CD4-positive, alpha-beta T cell treated with Interferon alpha-2 for 1 hour (primary cell): Measurements from ENCODE around the gene SMC6.

Experiments
- DNase-seq, 2 donors: peaks; one replicate each; pipeline ENCODE4 v3.0.0-alpha.2; 2020 to 2022

Gene SMC6

DNA sequence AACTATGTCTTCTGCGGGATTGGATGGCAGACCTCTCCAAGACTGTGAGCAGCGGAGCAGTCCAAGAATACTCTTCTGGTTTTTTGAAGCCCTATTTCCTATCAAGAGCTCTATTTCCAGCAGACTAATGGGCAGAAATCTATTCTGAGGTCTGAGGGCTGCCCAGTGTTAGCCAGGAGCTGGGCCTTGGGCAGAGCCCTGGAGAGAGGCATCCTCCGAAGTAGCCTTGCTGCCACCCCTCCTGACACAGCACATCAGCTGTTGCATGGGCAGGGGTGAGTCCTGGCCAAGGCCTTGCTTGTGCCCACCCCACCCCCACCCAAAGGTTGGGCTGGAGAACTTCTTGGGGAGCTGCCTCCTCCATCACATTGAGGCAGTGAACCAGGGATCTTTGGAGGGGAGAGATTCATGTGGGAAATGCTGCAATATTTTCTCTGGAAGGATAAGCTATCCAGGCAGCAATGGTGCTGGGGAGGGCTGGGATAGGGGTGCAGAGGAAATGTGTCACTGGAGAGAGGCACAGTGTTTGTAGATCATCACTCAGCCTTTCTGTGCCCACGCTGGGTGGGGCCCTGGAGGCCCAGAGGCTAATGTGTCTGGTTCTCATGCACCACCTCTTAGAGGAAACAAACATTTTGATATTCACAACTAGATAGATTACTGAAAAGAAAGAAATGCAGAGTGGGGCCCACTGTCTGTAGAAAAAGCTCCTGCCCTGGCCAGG lies 108.5 kb downstream of the SMC6 start:
- no peak for DNase-seq

- peak in 1 of 2 donors; percentile 34 for DNase-seq
These were observed 110.5 kb downstream of the SMC6 start for GRCh38 chr2:17643031-17643615.

- no peak for DNase-seq
These were observed 113.2 kb downstream of the SMC6 start for GRCh38 chr2:17640406-17640805.

- DNase-seq: no peak
These were observed 115.3 kb downstream of the SMC6 start for GRCh38 chr2:17638196-17638743.

DNA sequence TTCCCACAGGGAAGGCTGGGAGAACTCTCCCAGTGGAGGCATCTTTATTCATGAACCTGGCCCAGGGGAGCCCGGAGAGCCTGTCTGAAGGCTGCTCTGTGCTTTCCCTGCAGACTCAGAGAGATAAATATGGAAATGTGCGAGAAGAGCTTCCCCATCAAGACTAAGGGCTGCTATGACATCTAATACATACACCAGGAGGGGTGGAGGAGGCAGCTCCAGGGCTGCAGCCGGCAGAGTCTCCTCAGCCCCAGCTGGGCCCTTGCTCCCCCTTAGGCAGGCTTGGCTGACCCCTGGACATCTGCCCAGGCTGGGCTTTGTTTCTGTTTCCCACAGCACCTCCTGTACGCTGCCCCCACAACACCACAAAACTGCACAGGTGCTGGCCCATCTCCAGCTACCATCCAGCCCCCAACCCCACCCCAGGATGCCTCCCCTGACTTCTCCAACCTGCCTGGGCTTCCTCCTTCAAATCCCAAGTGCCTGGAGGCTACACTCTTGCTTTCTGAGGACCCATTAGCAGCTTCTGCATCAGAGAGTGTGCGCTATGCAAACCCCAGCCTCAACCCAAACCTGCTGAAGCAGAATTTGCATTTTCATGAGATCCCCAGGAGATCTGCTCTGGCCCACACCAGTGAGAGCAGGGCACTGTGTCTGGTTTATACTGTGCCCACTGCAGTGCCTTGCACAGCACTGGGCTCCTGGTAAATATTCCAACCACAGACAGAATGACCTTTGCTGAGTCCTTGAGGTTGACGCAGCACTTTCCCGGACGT lies 116.3 kb downstream of the SMC6 start:
- DNase-seq: no peak

- DNase-seq: no peak
These were observed 117.4 kb downstream of the SMC6 start for GRCh38 chr2:17636257-17636656.

GRCh38 chr2:17634997-17635396 lies 118.6 kb downstream of the SMC6 start:
- no peak for DNase-seq

DNA sequence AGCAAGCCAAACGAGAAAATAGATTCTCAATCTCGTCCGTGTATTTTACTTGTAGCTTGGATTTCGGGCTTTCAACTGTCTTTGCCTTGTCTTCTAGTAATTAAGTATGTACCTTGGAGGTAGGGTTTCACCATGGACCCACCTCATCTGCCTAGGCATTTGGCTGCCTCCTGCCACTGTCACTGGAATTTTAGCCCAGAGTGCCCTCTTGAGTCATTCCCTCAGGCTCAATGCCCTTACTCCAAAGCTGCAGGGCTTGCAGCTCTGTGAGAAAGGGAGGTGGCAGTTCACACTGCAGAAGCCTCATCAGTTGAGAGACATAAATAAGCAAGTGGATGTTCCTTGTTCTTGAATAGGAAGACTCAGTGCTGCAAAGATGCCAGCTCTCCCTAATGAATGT lies 123.5 kb downstream of the SMC6 start:
- DNase-seq: no peak

DNA sequence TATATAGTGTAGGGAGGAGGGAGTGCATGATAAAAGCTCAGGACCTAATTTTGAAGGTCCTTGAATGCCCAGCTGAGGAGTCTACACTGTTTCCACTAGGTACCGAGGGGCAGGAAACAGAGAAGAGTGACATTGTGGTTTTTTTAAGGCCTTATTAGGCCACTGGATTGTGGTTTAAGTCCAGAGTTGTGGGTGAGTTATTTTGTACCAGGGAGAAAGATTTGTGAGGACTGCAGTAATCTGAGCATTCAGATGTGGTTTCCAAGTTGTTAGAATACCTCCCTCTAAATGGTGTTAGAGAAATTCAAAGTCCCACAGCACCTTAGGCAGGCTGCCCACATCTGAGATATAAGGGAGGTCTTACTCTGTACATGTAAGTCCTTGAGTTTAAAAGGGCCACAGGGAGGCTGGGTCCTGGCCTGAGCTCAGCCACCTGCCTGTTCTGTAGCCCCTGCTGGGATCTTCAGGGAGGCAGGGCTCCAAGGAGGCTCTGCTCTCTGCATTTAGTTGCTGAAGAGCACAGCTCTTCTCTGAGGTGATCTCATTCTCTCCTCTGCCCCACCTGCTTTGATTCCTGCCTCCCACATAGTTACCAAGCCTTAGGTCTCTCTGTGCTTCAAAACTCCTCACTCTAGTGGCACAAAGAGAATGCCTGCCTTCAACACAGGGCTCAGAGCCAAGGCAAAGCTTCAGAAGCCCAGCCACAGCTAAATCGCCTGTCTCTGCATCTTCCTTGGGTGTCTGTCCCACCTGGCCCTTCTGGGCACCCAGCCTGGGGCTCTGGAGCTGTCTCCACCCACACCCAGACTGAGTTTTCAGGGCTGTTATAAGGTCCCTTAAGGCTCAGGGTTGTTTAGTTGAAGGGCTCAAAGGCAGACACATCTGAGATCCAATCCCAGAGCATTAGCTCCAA lies 125.0 kb downstream of the SMC6 start:
- no peak for DNase-seq

DNA sequence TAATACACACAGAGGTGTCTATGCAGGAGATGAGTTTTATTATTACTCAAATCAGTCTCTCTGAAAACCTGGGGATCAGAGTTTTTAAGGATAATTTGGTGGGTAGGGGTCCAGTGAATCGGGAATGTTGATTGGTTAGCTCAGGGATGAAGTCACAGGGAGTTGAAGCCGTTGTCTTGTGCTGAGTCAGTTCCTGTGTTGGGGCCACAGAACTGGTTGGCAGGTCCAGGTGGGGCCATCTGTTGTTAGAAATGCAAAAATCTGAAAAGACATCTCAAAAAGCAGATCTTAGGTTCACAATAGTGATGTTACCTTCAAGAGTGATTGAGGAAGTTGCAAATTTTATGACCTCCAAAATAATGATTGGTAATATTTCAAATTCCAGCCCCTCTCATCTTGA lies 126.2 kb downstream of the SMC6 start:
- no peak for DNase-seq

GRCh38 chr2:17626986-17627385 lies 126.6 kb downstream of the SMC6 start:
- no peak for DNase-seq

DNA sequence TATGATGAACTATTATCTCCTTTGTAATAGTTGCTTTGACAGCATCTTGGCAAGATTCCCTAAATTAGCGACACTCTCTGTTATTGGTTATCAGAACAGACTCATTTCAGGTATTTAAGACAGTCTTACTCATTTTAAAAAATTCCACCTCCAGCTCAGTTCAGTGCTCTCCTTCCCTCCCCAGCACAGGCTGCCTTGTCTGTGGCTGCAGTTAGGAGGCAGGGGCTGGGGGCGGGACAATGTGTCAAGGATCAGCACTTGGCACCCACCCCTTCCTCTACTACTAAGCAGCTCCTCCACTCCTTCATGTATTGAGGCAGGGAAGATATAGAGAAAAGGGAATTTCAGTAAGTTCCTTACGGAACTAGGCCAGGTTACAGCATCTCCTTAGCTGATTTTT lies 128.2 kb downstream of the SMC6 start:
- no peak for DNase-seq

GRCh38 chr2:17621781-17622180 lies 131.8 kb downstream of the SMC6 start:
- DNase-seq: no peak

GRCh38 chr2:17620841-17621240 lies 132.8 kb downstream of the SMC6 start:
- no peak for DNase-seq

DNA sequence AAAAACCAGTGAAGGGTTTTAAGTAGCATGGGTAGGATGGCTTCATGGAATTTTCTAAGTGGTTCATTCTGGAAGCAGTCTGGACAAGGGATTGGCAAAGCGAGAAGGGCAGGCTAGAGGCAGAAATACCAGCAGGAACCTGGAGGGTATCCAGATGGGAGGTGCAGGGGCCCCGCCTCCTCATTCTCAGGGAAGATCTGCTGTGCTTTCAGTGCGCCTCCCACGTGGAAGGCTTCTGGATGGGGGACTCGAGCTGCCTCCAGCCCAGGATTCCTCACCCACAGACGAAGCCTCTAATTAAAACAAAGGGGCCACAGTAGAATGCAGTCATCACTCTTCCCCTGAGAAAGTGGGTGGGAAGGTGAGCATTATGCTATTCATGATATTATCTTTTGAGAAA lies 133.3 kb downstream of the SMC6 start:
- DNase-seq: no peak

DNA sequence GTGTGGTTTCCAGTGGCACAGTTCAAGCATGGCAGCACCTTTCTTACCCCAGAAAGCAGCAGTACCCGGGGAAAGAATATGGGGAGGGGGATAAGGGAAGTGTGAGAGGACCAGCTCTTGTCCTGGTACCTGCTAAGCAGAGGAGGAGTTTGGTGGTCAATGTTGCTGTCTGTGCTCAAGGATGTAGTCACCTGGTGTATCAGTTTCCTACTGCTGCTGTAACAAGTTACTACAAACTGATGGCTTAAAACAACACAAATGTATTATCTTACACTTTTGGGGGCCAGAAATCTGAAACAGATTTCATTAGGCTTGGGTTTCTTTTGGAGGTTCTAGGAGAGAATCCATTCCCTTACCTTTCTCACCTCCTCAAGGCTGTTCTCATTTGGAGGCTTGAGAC lies 135.7 kb downstream of the SMC6 start:
- DNase-seq: no peak

GRCh38 chr2:17617516-17617915 lies 136.1 kb downstream of the SMC6 start:
- no peak for DNase-seq

GRCh38 chr2:17616405-17616804 lies 137.2 kb downstream of the SMC6 start:
- no peak for DNase-seq

GRCh38 chr2:17615728-17616351 lies 137.8 kb downstream of the SMC6 start:
- DNase-seq: no peak

DNA sequence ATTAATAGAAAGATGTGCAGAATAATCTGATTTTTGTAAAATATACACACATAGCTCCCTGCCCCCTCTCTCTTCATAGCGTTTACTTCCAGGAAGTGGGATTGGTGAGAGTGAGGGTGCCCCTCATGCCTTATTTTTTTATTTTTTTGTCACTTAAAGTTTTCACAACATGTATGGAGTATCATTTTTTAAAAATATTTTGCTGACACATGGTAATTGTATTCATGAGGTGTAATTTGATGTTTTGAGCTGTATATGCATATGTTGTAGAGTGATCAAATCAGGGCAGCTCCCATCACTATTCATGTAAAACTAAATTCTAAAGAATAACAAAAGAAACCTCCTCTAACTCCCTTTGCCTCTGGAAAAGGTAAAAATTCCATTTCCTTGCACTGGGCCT lies 138.5 kb downstream of the SMC6 start:
- DNase-seq: no peak

GRCh38 chr2:17614174-17614930 lies 139.3 kb downstream of the SMC6 start:
- no peak for DNase-seq
